Thoracic aorta (tissue), 2 donors: Measurements from ENCODE around the gene SLC25A20. TPM values are rescaled to one million over a fixed set of nuclear protein-coding genes. Genes with fewer than 3 reads are reported as not detected.
A peak's percentile ranks its signal among the peaks of the same experiment; 100 is the strongest.

ENCODE experiments used
- ATAC-seq: fragments of 150-250 bp; one replicate; pipeline ENCODE4 v1.8.0; 2017; ENCODE audit warnings: low read depth; ENCODE audit not compliant: insufficient number of reproducible peaks, low FRiP score
- DNase-seq: peaks from one replicate; pipeline ENCODE4 v3.0.0-alpha.2; 2020; ENCODE audit warnings: low spot score
- H3K27ac ChIP-seq, 2 donors: fragments of 200-600 bp; sonication (generic); 1 replicate in 1 of 2; 2 replicates in 1 of 2; pipeline ENCODE4 v1.5.1; 2016; ENCODE audit warnings: mild to moderate bottlenecking in 2 of 2, moderate library complexity in 2 of 2
- H3K27me3 ChIP-seq: fragments of 200-600 bp; sonication (generic); replicated peaks from 2 replicates; pipeline ENCODE4 v1.6.0; 2016; ENCODE audit warnings: mild to moderate bottlenecking; ENCODE audit not compliant: insufficient read depth
- H3K36me3 ChIP-seq: fragments of 200-600 bp; sonication (generic); one replicate; pipeline ENCODE4 v1.5.1; 2016
- H3K4me1 ChIP-seq, 2 donors: fragments of 200-600 bp; sonication (generic); 1 replicate in 1 of 2; 2 replicates in 1 of 2; pipeline versions ENCODE4 v1.5.1 to v1.6.0; 2016; ENCODE audit warnings: low read depth in 2 of 2, mild to moderate bottlenecking in 1 of 2; ENCODE audit not compliant: control insufficient read depth in 1 of 2
- H3K4me3 ChIP-seq: fragments of 200-600 bp; sonication (generic); 2 replicates; pipeline ENCODE4 v1.5.1; 2016; ENCODE audit warnings: mild to moderate bottlenecking
- H3K9me3 ChIP-seq: fragments of 200-600 bp; sonication (generic); 2 replicates; pipeline ENCODE4 v1.5.1; 2016
- total RNA-seq, 2 donors: library from RNA; depleted of rRNA; stranded (reverse); fragments of >200 nt; gene quantifications; one replicate each; pipeline versions ENCODE4 v1.1.0 to v1.2.3, GENCODE V29; 2016
- TF ChIP-seq, protein P1 (sequence below): fragments of 200-600 bp; sonication (generic); IDR thresholded peaks from one replicate; pipeline ENCODE4 v1.5.1; 2019; ENCODE audit warnings: antibody characterized with exemption

The SLC25A20 gene
- total RNA-seq, 2 donors from 2014 or later = 12.3 to 27.1 TPM

DNA sequence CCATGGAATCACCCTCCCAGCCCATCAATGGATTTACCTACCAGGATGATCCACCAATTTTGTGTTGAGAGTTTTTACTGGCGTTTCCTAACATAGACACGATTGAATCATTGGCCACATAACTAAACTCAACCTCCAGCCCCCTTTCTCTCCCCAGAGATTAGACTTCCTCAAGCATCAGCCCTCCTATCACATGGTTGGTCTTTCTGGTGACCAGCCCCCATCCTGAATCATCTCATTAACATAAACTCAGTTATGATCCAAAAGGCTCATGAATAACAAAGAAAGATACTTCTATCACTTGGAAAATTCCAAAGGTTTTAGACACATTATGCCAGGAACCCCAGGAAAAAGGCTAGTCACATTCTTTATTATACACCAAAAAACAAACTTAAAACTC is 72.2 kb downstream of the SLC25A20 start:
- DNase-seq (peak; percentile 13), ATAC-seq (no peak)
- Histone ChIP-seq H3K4me3 (no peak overlapping the region), H3K36me3 (no peaks in the 10 kb centered on the region), H3K4me1 (peaks cover 13 to 33% of the 10 kb centered on the region in 2 donors), H3K27ac (peak overlapping the region; percentile 17 to 25), H3K27me3 (no peaks in the 10 kb centered on the region), H3K9me3 (no peaks in the 10 kb centered on the region)
- TF ChIP-seq, protein P1, sequence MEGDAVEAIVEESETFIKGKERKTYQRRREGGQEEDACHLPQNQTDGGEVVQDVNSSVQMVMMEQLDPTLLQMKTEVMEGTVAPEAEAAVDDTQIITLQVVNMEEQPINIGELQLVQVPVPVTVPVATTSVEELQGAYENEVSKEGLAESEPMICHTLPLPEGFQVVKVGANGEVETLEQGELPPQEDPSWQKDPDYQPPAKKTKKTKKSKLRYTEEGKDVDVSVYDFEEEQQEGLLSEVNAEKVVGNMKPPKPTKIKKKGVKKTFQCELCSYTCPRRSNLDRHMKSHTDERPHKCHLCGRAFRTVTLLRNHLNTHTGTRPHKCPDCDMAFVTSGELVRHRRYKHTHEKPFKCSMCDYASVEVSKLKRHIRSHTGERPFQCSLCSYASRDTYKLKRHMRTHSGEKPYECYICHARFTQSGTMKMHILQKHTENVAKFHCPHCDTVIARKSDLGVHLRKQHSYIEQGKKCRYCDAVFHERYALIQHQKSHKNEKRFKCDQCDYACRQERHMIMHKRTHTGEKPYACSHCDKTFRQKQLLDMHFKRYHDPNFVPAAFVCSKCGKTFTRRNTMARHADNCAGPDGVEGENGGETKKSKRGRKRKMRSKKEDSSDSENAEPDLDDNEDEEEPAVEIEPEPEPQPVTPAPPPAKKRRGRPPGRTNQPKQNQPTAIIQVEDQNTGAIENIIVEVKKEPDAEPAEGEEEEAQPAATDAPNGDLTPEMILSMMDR = no peak

DNA sequence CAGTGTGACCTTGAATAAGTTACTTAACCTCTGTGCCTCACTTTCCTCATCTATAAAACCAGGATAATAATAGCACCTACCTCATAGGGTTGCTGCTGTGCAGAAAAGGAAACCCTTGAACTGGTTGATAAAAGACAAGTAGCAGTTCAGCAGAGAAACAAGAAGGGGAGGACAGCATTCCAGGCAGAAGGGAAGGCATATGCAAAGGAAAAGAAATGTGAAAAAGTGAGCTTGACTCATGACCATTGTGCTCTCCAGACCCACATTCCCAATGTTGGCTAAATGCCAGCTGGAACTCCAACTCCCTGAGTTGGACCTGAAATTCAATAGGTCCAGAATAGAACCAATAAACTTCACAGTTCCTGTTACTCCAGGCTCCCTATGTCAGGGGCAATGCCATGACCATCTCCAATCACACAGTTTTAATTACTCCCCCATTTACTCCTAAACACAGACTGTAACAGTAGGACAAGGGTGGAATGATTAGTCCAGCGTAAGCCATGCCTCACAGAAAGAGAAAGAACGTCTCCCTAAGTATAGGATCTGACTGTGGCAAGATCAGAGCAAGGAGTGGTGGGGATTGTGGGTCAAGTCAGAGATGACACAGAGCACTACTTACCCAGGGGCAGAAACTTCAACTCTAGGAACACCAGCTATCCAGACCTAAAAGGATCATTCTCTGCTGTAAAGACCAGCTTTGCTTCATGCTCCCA is 77.9 kb downstream of the SLC25A20 start:
- no peak overlapping the region for H3K4me3 ChIP-seq
- no peaks in the 10 kb centered on the region for H3K27me3 ChIP-seq
- ATAC-seq = no peak
- H3K4me1 ChIP-seq = peaks cover 11 to 22% of the 10 kb centered on the region in 2 donors
- H3K9me3 ChIP-seq = no peaks in the 10 kb centered on the region
- H3K36me3 ChIP-seq = no peaks in the 10 kb centered on the region
- DNase-seq = peak; percentile 9
- TF ChIP-seq, protein P1 = no peak
- peak overlapping the region in 1 of 2 donors; percentile 15 for H3K27ac ChIP-seq

DNA sequence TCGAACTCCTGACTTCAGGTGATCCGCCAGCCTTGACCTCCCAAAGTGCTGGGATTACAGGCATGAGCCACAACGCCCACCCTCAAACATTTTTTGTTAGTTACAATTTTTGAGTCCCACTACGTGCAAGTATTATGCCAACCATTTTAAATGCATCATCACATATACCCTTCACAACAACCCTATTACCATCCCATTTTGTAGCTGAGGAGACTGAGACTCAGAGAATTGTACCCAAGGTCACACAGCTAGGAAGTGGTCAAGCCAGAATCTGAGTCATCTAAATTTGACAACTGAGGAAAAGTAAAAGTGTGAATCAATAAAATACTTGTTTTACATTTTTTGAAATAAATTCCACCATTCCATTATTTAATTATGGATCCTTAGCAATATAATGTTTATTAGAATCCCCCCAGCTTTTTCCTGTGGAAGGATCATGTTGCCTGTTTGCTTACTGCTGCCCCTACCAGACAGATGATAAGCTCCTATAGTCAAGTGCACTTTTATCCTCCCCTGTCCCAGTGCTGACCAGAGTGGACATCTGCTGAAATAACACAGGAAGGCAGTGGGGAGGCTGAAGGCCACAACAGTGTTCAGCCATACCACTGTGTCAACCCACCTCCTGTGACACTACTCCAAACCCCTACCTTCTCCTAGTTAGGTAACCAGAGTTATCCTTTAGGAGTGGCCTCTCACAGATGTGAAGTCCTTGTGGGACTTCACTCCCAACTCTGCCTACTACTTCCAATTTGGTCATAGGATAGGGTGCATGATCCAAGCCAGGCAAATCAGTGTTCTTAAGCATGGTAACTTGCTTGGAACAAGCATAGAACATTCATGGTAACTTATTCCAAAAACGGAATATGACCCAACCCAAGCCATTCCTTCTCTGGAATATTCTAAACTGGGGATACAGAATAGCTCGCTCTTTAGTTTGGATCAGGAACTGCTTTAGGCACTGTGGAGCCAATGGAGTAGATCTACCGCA is 79.2 kb downstream of the SLC25A20 start:
- Histone ChIP-seq H3K9me3 (no peaks in the 10 kb centered on the region), H3K27me3 (no peaks in the 10 kb centered on the region), H3K36me3 (no peaks in the 10 kb centered on the region), H3K4me1 (peaks cover 11 to 22% of the 10 kb centered on the region in 2 donors), H3K4me3 (no peak overlapping the region), H3K27ac (no peak overlapping the region)
- ATAC-seq (no peak), DNase-seq (no peak)
- TF ChIP-seq, protein P1 = no peak

DNA sequence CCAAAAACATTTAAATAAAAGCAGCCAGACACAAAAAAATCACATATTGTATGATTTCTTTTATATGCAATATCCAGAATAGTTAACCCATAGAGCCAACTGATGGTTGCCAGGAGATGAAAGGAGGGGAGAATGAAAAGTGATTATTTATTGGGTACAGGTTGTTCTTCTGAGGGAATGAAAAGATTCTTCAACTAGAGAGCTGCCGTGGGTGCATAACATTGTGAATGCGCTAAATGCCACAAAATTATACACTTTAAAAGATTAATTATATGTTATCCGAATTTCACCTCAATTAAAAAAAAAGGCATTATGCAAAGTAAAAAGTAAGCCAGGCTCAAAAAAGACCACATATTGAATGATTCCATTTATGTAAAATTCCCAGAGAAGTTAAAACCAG is 87.2 kb downstream of the SLC25A20 start:
- Histone ChIP-seq H3K27ac (no peak overlapping the region), H3K9me3 (no peaks in the 10 kb centered on the region), H3K27me3 (no peaks in the 10 kb centered on the region), H3K4me3 (no peak overlapping the region), H3K36me3 (no peaks in the 10 kb centered on the region), H3K4me1 (peaks cover 3 to 7% of the 10 kb centered on the region in 2 donors)
- TF ChIP-seq, protein P1 = no peak
- ATAC-seq (no peak), DNase-seq (no peak)

Other genes with a start within 250 kb of the SLC25A20 start
- 1 to 10 TPM; 1.3 to 3.0 TPM for gene CELSR3, start 236.0 kb downstream of the SLC25A20 start, total RNA-seq
- 100 to 1,000 TPM in 1 of 2 donors, 10 to 100 TPM in 1; 59.6 to 101 TPM for gene NCKIPSD, start 213.0 kb downstream of the SLC25A20 start, total RNA-seq
- gene IP6K2, start 181.7 kb downstream of the SLC25A20 start, total RNA-seq = 10 to 100 TPM; 38.3 to 90.7 TPM
- 10 to 100 TPM; 66.4 to 69.5 TPM for gene PRKAR2A, start 51.0 kb downstream of the SLC25A20 start, total RNA-seq
- 100 to 1,000 TPM in 1 of 2 donors, 10 to 100 TPM in 1; 90.4 to 162 TPM for gene ARIH2, start 20.0 kb upstream of the SLC25A20 start, total RNA-seq
- gene P4HTM, start 91.4 kb upstream of the SLC25A20 start, total RNA-seq = 10 to 100 TPM; 57.6 to 75.1 TPM
- 100 to 1,000 TPM in 1 of 2 donors, 10 to 100 TPM in 1; 89.9 to 121 TPM for gene WDR6, start 108.5 kb upstream of the SLC25A20 start, total RNA-seq
- gene DALRD3, start 119.7 kb upstream of the SLC25A20 start, total RNA-seq = 10 to 100 TPM; 16.8 to 36.8 TPM
- 100 to 1,000 TPM in 1 of 2 donors, 10 to 100 TPM in 1; 65.7 to 164 TPM for gene NDUFAF3, start 123.2 kb upstream of the SLC25A20 start, total RNA-seq
- gene IMPDH2, start 130.5 kb upstream of the SLC25A20 start, total RNA-seq = 10 to 100 TPM; 56.0 to 96.2 TPM
- gene QRICH1, start 195.2 kb upstream of the SLC25A20 start, total RNA-seq = 100 to 1,000 TPM in 1 of 2 donors, 10 to 100 TPM in 1; 83.7 to 110 TPM
- gene QARS1, start 205.9 kb upstream of the SLC25A20 start, total RNA-seq = 100 to 1,000 TPM; 143 to 179 TPM
- 10 to 100 TPM; 56.3 to 62.5 TPM for gene USP19, start 221.9 kb upstream of the SLC25A20 start, total RNA-seq
- gene LAMB2, start 234.2 kb upstream of the SLC25A20 start, total RNA-seq = 100 to 1,000 TPM; 764 to 806 TPM